H1 (cell line): ENCODE results near the gene DOCK6. TPM values are rescaled to one million over a fixed set of nuclear protein-coding genes. Genes with fewer than 3 reads are reported as not detected.
A peak's percentile ranks its signal among the peaks of the same experiment; 100 is the strongest.

ENCODE experiments used
- CTCF ChIA-PET: fragments of 300-600 bp; sonication (Branson Sonifier 250); formaldehyde crosslinking; loops from one replicate; lab custom pipeline; 2021; ENCODE audit not compliant: partially characterized antibody; lab: Charles Lee
- POLR2A ChIA-PET: fragments of 300-600 bp; sonication (Branson Sonifier 250); formaldehyde crosslinking; loops from one replicate; lab custom pipeline; 2021; ENCODE audit warnings: inconsistent platforms; ENCODE audit not compliant: partially characterized antibody; lab: Charles Lee
- DNase-seq, 2 experiments: peaks; one replicate each; pipeline versions ENCODE4 v3.0.0 to v3.0.0-alpha.2; 2010 to 2022; ENCODE audit warnings: low spot score in 2 of 2, low read depth in 1 of 2, mixed read lengths in 1 of 2
- FAIRE-seq: peaks from 2 replicates; lab custom pipeline; 2011; peaks lifted over from hg19 to GRCh38; lab: Jason Lieb, UNC
- H2AFZ ChIP-seq: 2 replicates; pipeline ENCODE4 v1.8.1; 2012; ENCODE audit warnings: low read length, inconsistent platforms
- H2AK5ac ChIP-seq: 2 replicates; pipeline ENCODE4 v1.6.1; 2013; ENCODE audit warnings: low read depth, low read length
- H2BK120ac ChIP-seq: replicated peaks from 2 replicates; pipeline ENCODE3; 2013; ENCODE audit warnings: low read depth, low read length, inconsistent platforms
- H2BK12ac ChIP-seq: 2 replicates; pipeline ENCODE4 v1.6.1; 2013; ENCODE audit warnings: low read depth, low read length
- H2BK15ac ChIP-seq: 2 replicates; pipeline ENCODE4 v1.6.1; 2013; ENCODE audit warnings: low read length
- H2BK20ac ChIP-seq: 2 replicates; pipeline ENCODE4 v1.6.1; 2013; ENCODE audit warnings: low read length
- H2BK5ac ChIP-seq: 2 replicates; pipeline ENCODE4 v1.6.1; 2013; ENCODE audit warnings: low read depth, low read length
- H3K14ac ChIP-seq: 2 replicates; pipeline ENCODE4 v1.6.1; 2013; ENCODE audit warnings: inconsistent platforms; ENCODE audit not compliant: insufficient read length
- H3K18ac ChIP-seq: 2 replicates; pipeline ENCODE4 v1.6.1; 2013; ENCODE audit warnings: low read length; ENCODE audit errors: extremely low read depth
- H3K23ac ChIP-seq: 2 replicates; pipeline ENCODE4 v1.6.1; 2013; ENCODE audit warnings: inconsistent platforms; ENCODE audit not compliant: insufficient read length
- H3K23me2 ChIP-seq: 2 replicates; pipeline ENCODE4 v1.6.1; 2013; ENCODE audit warnings: low read depth, low read length
- H3K27ac ChIP-seq: 2 replicates; pipeline ENCODE4 v1.6.1; 2011; ENCODE audit warnings: low read depth, low read length, inconsistent platforms
- H3K27me3 ChIP-seq, 4 experiments: replicated peaks in 1 of 4; 1 replicate in 1 of 4; 2 replicates in 3 of 4; pipeline versions ENCODE4 v1.6.1 to v1.8.1; 2011 to 2013; ENCODE audit warnings: low read length in 3 of 4, mild to moderate bottlenecking in 3 of 4, inconsistent platforms in 2 of 4, mixed read lengths in 2 of 4, moderate library complexity in 1 of 4; ENCODE audit not compliant: control insufficient read depth in 3 of 4, insufficient read depth in 3 of 4; ENCODE audit errors: extremely low read depth in 1 of 4
- H3K36me3 ChIP-seq, 4 experiments: 2 replicates each; pipeline versions ENCODE4 v1.6.1 to v1.8.1; 2011 to 2013; ENCODE audit warnings: mild to moderate bottlenecking in 4 of 4, low read length in 3 of 4, moderate library complexity in 2 of 4, control low read depth in 1 of 4, inconsistent platforms in 1 of 4; ENCODE audit not compliant: insufficient read depth in 4 of 4, control insufficient read depth in 2 of 4
- H3K4ac ChIP-seq: replicated peaks from 2 replicates; pipeline ENCODE3; 2013; ENCODE audit warnings: low read length, low read depth, mixed read lengths, inconsistent platforms; ENCODE audit not compliant: insufficient read length
- H3K4me1 ChIP-seq, 4 experiments: replicated peaks in 1 of 4; 1 replicate in 1 of 4; 2 replicates in 3 of 4; pipeline versions ENCODE4 v1.6.1 to v1.8.1; 2011 to 2013; ENCODE audit warnings: low read length in 3 of 4, inconsistent platforms in 2 of 4, mixed read lengths in 1 of 4; ENCODE audit not compliant: insufficient read depth in 4 of 4, control insufficient read depth in 3 of 4
- H3K4me2 ChIP-seq, 2 experiments: 2 replicates each; pipeline versions ENCODE4 v1.6.1 to v1.8.1; 2011 to 2013; ENCODE audit warnings: low read depth in 2 of 2, low read length in 2 of 2, control low read depth in 1 of 2, inconsistent platforms in 1 of 2, mild to moderate bottlenecking in 1 of 2; ENCODE audit not compliant: insufficient read depth in 1 of 2
- H3K4me3 ChIP-seq, 4 experiments: fragments of 200-600, 300-600 bp in 1 of 4; sonication (generic), shearing (Covaris generic), sonication (Bioruptor Twin) in 1 of 4; 2 replicates each; pipeline versions ENCODE4 v1.5.1 to v1.8.1; 2011 to 2016; ENCODE audit warnings: low read length in 4 of 4, low read depth in 3 of 4, control low read depth in 2 of 4, inconsistent platforms in 2 of 4, mild to moderate bottlenecking in 2 of 4, mixed read lengths in 1 of 4, moderate library complexity in 1 of 4; ENCODE audit not compliant: insufficient read depth in 2 of 4; ENCODE audit errors: extremely low read depth in 1 of 4
- H3K56ac ChIP-seq: replicated peaks from 2 replicates; pipeline ENCODE3; 2013; ENCODE audit warnings: low read depth, mild to moderate bottlenecking, mixed read lengths, low read length, inconsistent platforms; ENCODE audit not compliant: insufficient read length
- H3K79me1 ChIP-seq: 2 replicates; pipeline ENCODE4 v1.6.1; 2013; ENCODE audit warnings: low read depth, low read length, control low read depth
- H3K79me2 ChIP-seq, 2 experiments: 2 replicates each; pipeline versions ENCODE4 v1.6.1 to v1.8.1; 2012 to 2013; ENCODE audit warnings: low read length in 2 of 2, mild to moderate bottlenecking in 2 of 2, inconsistent platforms in 1 of 2; ENCODE audit not compliant: insufficient read depth in 2 of 2, control insufficient read depth in 1 of 2
- H3K9ac ChIP-seq, 4 experiments: replicated peaks in 1 of 4; 1 replicate in 1 of 4; 2 replicates in 3 of 4; pipeline versions ENCODE4 v1.6.1 to v1.8.1; 2011 to 2013; ENCODE audit warnings: low read depth in 3 of 4, low read length in 3 of 4, control low read depth in 2 of 4, mild to moderate bottlenecking in 2 of 4, moderate library complexity in 2 of 4, inconsistent platforms in 1 of 4; ENCODE audit errors: extremely low read depth in 1 of 4
- H3K9me3 ChIP-seq, 2 experiments: 2 replicates each; pipeline versions ENCODE4 v1.6.1 to v1.8.1; 2012 to 2013; ENCODE audit warnings: mild to moderate bottlenecking in 2 of 2, moderate library complexity in 2 of 2, control low read depth in 1 of 2, inconsistent platforms in 1 of 2, low read depth in 1 of 2, low read length in 1 of 2, mixed read lengths in 1 of 2; ENCODE audit not compliant: insufficient read depth in 2 of 2
- H4K20me1 ChIP-seq, 2 experiments: replicated peaks in 1 of 2; 2 replicates each; pipeline versions ENCODE3 to v1.8.1; 2011 to 2013; ENCODE audit warnings: inconsistent platforms in 2 of 2, low read length in 2 of 2, mild to moderate bottlenecking in 1 of 2; ENCODE audit not compliant: insufficient read depth in 2 of 2, control insufficient read depth in 1 of 2
- H4K5ac ChIP-seq: 2 replicates; pipeline ENCODE4 v1.6.1; 2013; ENCODE audit warnings: low read length, low read depth, mixed read lengths, inconsistent platforms; ENCODE audit not compliant: insufficient read length
- H4K8ac ChIP-seq: 2 replicates; pipeline ENCODE4 v1.8.0; 2013; ENCODE audit warnings: mild to moderate bottlenecking, moderate library complexity, low read length, inconsistent platforms; ENCODE audit not compliant: insufficient read depth; ENCODE audit errors: extremely low read depth
- H4K91ac ChIP-seq: replicated peaks from 2 replicates; pipeline ENCODE3; 2013; ENCODE audit warnings: low read length, mixed read lengths, inconsistent platforms; ENCODE audit not compliant: insufficient read length
- BCL11A ChIP-seq, 2 experiments: IDR thresholded peaks; one replicate each; pipeline ENCODE4 v1.6.1; 2011; ENCODE audit warnings: low read depth in 2 of 2, low read length in 2 of 2, mild to moderate bottlenecking in 2 of 2
- CBX8 ChIP-seq: fragments of 300-800, 300-1000 bp; sonication (generic); IDR thresholded peaks from 2 replicates; pipeline ENCODE4 v1.7.1; 2016; ENCODE audit warnings: low read depth, low read length, borderline replicate concordance
- CHD2 ChIP-seq: IDR thresholded peaks from 2 replicates; pipeline ENCODE4 v1.6.1; 2012; ENCODE audit warnings: low read length, improper control_type of control experiment
- EGR1 ChIP-seq: IDR thresholded peaks from 2 replicates; pipeline ENCODE4 v1.6.1; 2011; ENCODE audit warnings: low read depth, low read length, borderline replicate concordance
- GTF2F1 ChIP-seq: IDR thresholded peaks from 2 replicates; pipeline ENCODE4 v1.6.1; 2012; ENCODE audit warnings: low read depth, low read length, improper control_type of control experiment, borderline replicate concordance
- MAX ChIP-seq: IDR thresholded peaks from 2 replicates; pipeline ENCODE4 v1.6.1; 2012; ENCODE audit warnings: inconsistent platforms
- NANOG ChIP-seq: IDR thresholded peaks from 2 replicates; pipeline ENCODE4 v1.6.1; 2011; ENCODE audit warnings: low read length, low read depth, mild to moderate bottlenecking, inconsistent platforms; ENCODE audit not compliant: insufficient read depth, poor library complexity, severe bottlenecking
- NRF1 ChIP-seq: IDR thresholded peaks from 2 replicates; pipeline ENCODE4 v1.6.1; 2011; ENCODE audit warnings: mild to moderate bottlenecking, low read depth, low read length, improper control_type of control experiment
- POU5F1 ChIP-seq: IDR thresholded peaks from 2 replicates; pipeline ENCODE4 v1.6.1; 2011; ENCODE audit warnings: low read depth, mild to moderate bottlenecking, low read length, moderate library complexity
- RAD21 ChIP-seq, 2 experiments: IDR thresholded peaks in 1 of 2; conservative IDR thresholded peaks in 1 of 2; 2 replicates each; pipeline ENCODE4 v1.6.1; 2011; ENCODE audit warnings: low read depth in 2 of 2, low read length in 2 of 2, improper control_type of control experiment in 1 of 2, inconsistent platforms in 1 of 2, mild to moderate bottlenecking in 1 of 2, moderate library complexity in 1 of 2
- RBBP5 ChIP-seq: IDR thresholded peaks from 2 replicates; pipeline ENCODE4 v1.7.1; 2012; ENCODE audit warnings: low read depth, mild to moderate bottlenecking, inconsistent platforms, low read length, moderate library complexity, borderline replicate concordance
- RNF2 ChIP-seq: fragments of 200-900, 300-1000 bp; sonication (generic); IDR thresholded peaks from 2 replicates; pipeline ENCODE4 v1.7.1; 2016; ENCODE audit warnings: borderline replicate concordance, low read depth, mild to moderate bottlenecking, antibody characterized with exemption, low read length; ENCODE audit not compliant: poor library complexity, severe bottlenecking; ENCODE audit errors: missing control alignments
- TBP ChIP-seq: IDR thresholded peaks from 2 replicates; pipeline ENCODE4 v1.6.1; 2011; ENCODE audit warnings: low read depth, low read length, improper control_type of control experiment
- WGBS, 2 experiments: shearing (Covaris generic) in 1 of 2; methylation state at CpG; one replicate each; pipeline versions ENCODE4 v1.1.6 to v1.1.7; 2013 to 2015; ENCODE audit warnings: low lambda C conversion rate in 2 of 2, mixed read lengths in 2 of 2, inconsistent platforms in 1 of 2, low coverage in 1 of 2, missing lambda C conversion rate in 1 of 2; ENCODE audit not compliant: insufficient replicate concordance in 2 of 2, insufficient coverage in 1 of 2, insufficient read length in 1 of 2; ENCODE audit errors: extremely low coverage in 1 of 2, missing lambda C conversion rate in 1 of 2; 5-methylcytosine and 5-hydroxymethylcytosine counted together
- polyA plus RNA-seq, 7 experiments: library from polyadenylated mRNA; depleted of rRNA in 3 of 7; stranded (reverse) in 5 of 7; unstranded in 2 of 7; fragments of >200 nt in 5 of 7; fragments of 200-250 nt in 2 of 7; gene quantifications; 1 replicate in 5 of 7; 2 replicates in 1 of 7; 4 replicates in 1 of 7; pipeline versions ENCODE4 v1.2.1 to v1.2.3, GENCODE V29; 2011 to 2013; ENCODE audit warnings: missing spikeins in 2 of 7, mixed read lengths in 2 of 7
- total RNA-seq: library from RNA; stranded (reverse); fragmentation: NEBNext Ultra II Directional; extraction: Animal tissue kit (Norgen Biotek cat#: 25700); gene quantifications from 2 replicates; pipeline ENCODE4 v1.2.1, GENCODE V29; 2021

The DOCK6 gene
- total and polyA plus RNA-seq, 2 of the 8 experiments (the other 6 are each of a cell fraction or from before 2014, with no cell fraction given) = 25.5 to 54.7 TPM

- Histone ChIP-seq H3K27me3 (no peaks in the 10 kb centered on the region), H4K5ac (no peak overlapping the region), H2BK12ac (no peak overlapping the region), H4K20me1 (peaks cover 0 to 1% of the 10 kb centered on the region in 2 experiments), H3K4me3 (no peak overlapping the region), H2BK120ac (no peak overlapping the region), H3K79me2 (no peaks in the 10 kb centered on the region), H3K23me2 (peaks cover 6% of the 10 kb centered on the region; the same call in 1 of the 2 replicates), H3K27ac (no peak overlapping the region), H3K23ac (no peak overlapping the region), H2AFZ (no peak overlapping the region), H3K9ac (no peak overlapping the region), H3K4me1 (no peaks in the 10 kb centered on the region; a peak in 2 of 7 replicates), H2BK15ac (no peak overlapping the region), H2BK5ac (no peak overlapping the region), H4K91ac (peak overlapping the region; percentile 65), H3K79me1 (no peaks in the 10 kb centered on the region), H3K4ac (no peak overlapping the region), H2AK5ac (no peak overlapping the region), H4K8ac (no peak overlapping the region), H3K4me2 (no peak overlapping the region), H3K9me3 (no peaks in the 10 kb centered on the region), H3K56ac (no peak overlapping the region), H3K18ac (no peak overlapping the region), H2BK20ac (no peak overlapping the region), H3K36me3 (peaks cover 0 to 3% (median 0%) of the 10 kb centered on the region in 4 experiments; a peak in 1 of 8 replicates), H3K14ac (no peak overlapping the region)
- CTCF ChIA-PET = interaction anchor here (0.9 to 1.2 kb wide), 3 partner anchors 63 to 75 kb away, joined by 3 to 6 read pairs (median 4); no protein-coding TSS in a partner anchor
- DNase-seq (no peak), FAIRE-seq (no peak)
- POLR2A ChIA-PET = interaction anchor here (1.1 kb wide), 1 partner anchor 63 kb away, joined by 3 read pairs; no protein-coding TSS in a partner anchor
- WGBS, 2 experiments = 90% methylated on average over 21 of the region's 24 CpGs; no CpG with 5 or more reads in 1 of the 2 experiments
- TF ChIP-seq RNF2 (no peak), EGR1 (no peak), CHD2 (no peak), MAX (no peak), RBBP5 (no peak), NANOG (no peak), BCL11A (IDR thresholded peaks at IDR 0.05; ENCODE audit: low read depth in 2 of 2, low read length in 2 of 2) (no peak), GTF2F1 (no peak), RAD21 (IDR thresholded peaks at IDR 0.05 in 1 of 2, conservative IDR thresholded peaks at IDR 0.05 in 1 of 2; ENCODE audit: low read depth in 2 of 2, low read length in 2 of 2) (no peak), NRF1 (no peak), TBP (no peak), POU5F1 (no peak), CBX8 (no peak)
These were observed 60.5 kb downstream of the DOCK6 start for GRCh38 chr19:11201791-11202190.
